Eye (tissue), 1 donor: Measurements from ENCODE around the gene EDEM2.
A peak's percentile ranks its signal among the peaks of the same experiment; 100 is the strongest.
"Not testable (repeated sequence)": the region's sequence is repeated elsewhere in the genome, so short reads cannot be mapped to it uniquely, and the experiment has no call there.

ENCODE experiments used
- DNase-seq: peaks from one replicate; pipeline ENCODE4 v3.0.0-alpha.2; 2015

EDEM2 gene

GRCh38 chr20:35168701-35169409 lies 21.7 kb upstream of the EDEM2 start:
- DNase-seq: not testable (repeated sequence)

- DNase-seq: no peak
Measured at GRCh38 chr20:35167787-35168186, 20.7 kb upstream of the EDEM2 start.

DNA sequence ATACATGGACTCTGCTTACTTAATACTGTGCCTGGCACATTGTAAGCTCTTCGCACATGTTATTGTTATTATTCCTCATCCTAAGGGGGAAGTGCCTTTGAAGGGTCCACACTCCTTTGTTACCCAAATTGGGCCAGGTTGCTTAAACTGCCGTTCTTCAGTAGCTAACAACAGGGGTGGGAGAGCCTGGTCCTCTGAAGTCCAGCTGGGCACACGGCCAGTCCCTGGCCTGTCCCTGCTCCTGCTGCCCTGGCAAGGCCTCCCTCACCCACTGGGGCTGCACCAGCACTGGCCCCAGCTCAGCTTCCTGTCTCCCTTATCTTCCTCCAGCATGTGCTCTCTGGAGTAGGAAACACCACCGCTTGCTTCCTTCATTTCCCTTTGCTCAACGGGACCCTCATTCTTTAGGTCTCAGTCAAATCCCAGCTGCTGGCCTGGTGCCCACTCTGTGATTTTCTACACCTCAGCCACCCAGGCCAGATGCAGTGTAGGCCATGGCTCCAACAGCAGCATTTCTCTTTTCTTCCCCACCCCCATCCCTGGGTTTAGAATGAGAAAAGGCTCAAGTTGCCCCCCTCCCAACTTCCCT lies 19.2 kb upstream of the EDEM2 start:
- DNase-seq: peak; percentile 40

GRCh38 chr20:35165221-35166185 lies 18.4 kb upstream of the EDEM2 start:
- DNase-seq: no peak

- not testable (repeated sequence) for DNase-seq
Measured at GRCh38 chr20:35164531-35164930, 17.4 kb upstream of the EDEM2 start.

DNA sequence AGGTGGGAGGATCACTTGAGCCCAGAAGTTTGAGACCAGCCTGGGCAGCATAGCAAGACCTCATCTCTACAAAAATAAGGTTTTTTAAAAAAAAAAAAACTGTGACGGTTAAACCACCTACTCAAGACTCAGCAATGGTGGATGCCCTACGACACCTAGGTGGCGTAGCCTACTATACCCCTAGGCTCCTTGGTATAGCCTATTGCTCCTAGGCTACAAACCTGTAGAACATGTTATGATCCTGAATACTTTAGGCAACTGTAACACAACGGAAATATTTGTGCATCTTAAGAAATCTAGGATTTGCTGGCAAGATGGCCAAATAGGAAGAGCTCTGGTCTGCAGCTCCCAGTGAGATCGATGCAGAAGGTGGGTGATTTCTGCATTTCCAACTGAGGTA lies 13.2 kb upstream of the EDEM2 start:
- not testable (repeated sequence) for DNase-seq

GRCh38 chr20:35156978-35157377 lies 9.8 kb upstream of the EDEM2 start:
- DNase-seq: no peak

- no peak for DNase-seq
Measured at GRCh38 chr20:35155936-35156335, 8.8 kb upstream of the EDEM2 start.

DNA sequence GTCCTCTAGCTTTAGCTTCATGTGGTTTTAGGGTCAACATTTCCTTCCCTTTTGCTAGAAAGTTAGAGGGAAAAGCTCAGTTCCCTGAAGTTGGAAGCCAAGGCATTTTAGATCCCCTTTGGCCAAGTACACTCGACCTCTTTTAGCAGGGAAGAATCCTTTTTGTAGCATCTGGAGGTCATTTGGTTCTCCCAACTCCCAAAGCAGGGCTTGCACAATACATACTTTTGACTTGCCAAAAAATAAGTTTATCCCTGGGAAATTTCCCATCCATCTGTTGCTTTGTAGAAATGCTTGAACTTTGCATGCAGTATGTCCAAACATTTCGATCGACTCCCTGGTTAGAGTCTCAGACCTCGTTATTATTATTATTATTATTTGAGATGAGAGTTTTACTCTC lies 4.6 kb upstream of the EDEM2 start:
- no peak for DNase-seq

- no peak for DNase-seq
Measured at GRCh38 chr20:35150846-35151579, 3.9 kb upstream of the EDEM2 start.

- DNase-seq: peak; percentile 8
Measured at GRCh38 chr20:35147575-35148071, 487 bp upstream of the EDEM2 start.

GRCh38 chr20:35146299-35146919 lies 727 bp downstream of the EDEM2 start:
- peak; percentile 48 for DNase-seq

DNA sequence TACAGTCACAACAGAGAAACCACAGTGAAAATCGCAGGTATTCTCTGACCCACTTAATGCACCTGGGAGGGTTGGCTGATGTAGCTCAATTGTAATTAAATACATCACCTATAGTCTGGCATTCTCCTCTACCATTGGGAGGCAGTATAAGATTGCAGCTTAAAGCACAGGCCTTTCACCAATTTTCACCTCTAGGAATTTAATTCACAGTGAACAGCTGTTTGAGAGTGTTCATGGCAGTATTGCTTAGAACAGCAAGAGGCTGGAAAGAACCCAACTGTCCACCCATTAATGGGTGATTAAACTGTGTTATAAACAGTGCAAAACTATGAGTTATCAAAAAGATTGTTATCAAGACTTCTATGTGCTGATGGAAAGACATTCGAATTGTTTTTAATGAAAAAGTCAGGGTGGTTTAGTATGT lies 2.0 kb downstream of the EDEM2 start:
- DNase-seq: peak; percentile 45

DNA sequence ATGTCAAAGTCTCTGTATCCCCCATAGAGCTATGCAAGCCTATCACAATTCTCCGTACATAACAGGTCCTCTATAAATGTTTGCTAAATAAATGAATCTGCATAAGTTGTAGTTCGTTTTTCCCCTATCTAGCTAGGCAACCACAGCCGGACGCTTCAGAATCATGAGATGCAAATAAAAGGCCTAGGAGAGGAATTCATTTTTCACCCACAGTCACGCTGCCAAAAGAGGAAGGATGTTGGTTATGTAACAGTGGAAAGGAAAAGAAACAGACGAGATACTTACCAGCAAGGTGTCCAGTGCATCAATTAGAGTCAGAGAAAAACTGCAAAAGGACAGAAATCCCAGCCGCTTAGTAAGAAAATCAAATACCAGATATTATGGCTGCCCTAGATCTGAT lies 2.4 kb downstream of the EDEM2 start:
- DNase-seq: no peak

DNA sequence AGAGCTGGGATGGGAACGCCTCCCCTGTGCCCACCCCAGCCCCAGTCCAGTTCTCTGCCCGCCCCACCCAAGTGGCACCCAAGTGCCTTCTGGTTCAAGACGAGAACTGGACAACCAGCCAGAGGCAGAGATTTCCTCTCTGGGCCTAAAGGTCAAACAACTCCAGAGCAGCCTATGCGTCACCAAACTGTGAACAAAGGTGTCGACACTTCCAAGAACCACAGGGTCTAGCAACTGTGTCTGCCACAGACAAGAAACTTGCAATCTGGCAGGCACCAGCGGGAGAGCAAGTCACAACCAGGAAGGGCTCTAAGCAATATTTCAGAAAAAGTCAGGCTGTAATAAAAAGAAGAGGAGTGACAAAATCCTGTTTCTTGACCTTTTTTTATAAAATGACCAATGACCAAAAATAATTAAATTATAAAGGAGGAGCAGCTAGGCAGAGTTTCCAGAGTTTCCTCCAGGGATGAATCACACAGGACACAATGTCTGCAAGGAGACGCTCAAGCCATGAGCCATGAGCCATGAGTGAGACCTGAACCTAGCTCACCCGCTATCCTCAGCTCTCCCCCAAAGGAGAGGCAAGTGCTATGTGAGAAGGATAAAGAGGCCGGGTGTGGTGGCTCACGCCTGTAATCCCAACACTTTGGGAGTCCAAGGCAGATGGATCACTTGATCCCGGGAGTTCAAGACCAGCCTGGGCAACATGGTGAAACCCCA lies 11.1 kb downstream of the EDEM2 start:
- DNase-seq: no peak

DNA sequence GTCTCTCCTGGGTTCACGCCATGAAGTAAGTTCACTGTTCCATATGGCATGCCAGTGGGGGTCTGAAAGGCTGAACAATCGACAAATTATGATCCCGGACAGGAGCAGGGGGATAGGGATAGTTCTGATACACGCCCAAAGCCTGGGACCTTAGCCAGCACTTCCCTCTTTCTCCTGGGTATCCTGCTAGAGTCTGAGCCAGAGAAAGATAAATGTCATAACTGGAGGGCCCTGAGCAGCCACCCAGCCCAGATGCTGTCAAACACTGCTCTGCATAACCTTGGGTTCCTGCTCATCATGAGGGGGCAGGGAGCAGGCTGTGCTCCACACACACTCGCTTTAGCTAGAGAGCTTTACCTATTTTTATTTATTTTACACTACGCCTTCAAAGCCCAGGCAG lies 12.3 kb downstream of the EDEM2 start:
- DNase-seq: no peak

DNA sequence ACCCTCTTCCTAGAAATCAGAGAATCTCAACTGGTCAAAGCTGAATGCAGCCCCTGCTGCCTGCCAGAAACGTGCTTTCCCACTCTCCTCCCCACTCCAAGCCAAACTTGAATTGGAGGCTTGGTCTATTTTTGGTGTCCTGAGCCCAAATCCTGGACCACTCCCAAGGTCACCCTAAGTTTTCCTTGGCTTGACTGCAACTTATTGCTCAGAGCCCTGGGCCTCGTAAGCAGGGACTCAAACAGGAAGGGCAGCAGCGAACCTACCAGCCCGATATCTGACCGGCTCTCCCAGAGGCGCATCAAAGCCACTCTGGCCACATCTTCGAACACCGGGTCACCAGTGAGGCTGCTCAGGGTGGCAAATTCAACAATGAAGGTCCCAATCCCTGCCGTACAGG lies 12.7 kb downstream of the EDEM2 start:
- DNase-seq: no peak

- DNase-seq: no peak
Measured at GRCh38 chr20:35133735-35134134, 13.4 kb downstream of the EDEM2 start.

DNA sequence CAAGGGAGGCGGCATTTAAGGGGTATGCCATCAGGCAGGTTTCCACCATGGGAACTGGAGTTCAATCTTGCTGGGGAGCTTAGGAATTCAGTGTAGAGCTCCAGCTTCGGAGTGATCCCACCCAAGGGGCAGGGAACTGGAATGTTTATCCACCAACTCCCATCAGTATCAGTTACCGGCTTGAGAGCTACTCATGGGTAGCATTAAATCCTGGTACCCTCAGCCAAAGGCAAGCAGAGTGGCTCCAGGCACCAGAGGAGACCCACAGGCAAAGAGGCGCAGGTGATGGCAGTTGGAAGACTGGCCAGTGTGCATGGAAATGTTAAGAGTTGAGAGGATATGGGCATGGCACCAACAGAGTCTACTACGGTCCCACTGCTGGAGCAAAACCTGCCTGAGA lies 14.1 kb downstream of the EDEM2 start:
- DNase-seq: no peak

- no peak for DNase-seq
Measured at GRCh38 chr20:35131934-35132333, 15.2 kb downstream of the EDEM2 start.

- DNase-seq: no peak
Measured at GRCh38 chr20:35129647-35130069, 17.5 kb downstream of the EDEM2 start.

DNA sequence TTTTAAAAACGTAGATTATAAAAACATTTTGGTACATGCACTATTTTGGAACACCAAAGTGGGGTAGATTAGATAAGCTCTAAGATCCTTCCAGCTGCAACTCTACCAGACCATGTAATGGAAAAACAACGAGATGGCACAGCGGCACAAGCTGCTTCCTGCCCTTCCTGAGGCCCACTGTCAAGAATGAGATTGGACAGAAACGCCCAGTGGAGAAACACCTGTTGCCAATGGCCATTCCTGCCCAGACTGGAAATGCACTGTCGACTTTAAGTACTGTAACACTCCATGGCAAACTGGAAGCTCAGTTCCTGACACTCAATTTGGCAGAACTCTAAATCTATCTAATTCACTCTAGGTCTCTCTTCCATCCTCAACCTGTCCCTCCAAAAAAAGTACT lies 21.4 kb downstream of the EDEM2 start:
- no peak for DNase-seq
